Keratinocyte (primary cell): ENCODE measurements around the gene SEMA7A. TPM values are rescaled to one million over a fixed set of nuclear protein-coding genes. Genes with fewer than 3 reads are reported as not detected.

Experiments used
- DNase-seq: peaks from one replicate; pipeline ENCODE4 v3.0.0-alpha.2; 2011; ENCODE audit warnings: low read depth, missing footprints, low spot score
- FAIRE-seq: peaks from 2 replicates; lab custom pipeline; 2011; peaks lifted over from hg19 to GRCh38; lab: Jason Lieb, UNC
- H2AFZ ChIP-seq: 2 replicates; pipeline ENCODE4 v1.6.0; 2012; ENCODE audit warnings: low read length, control low read depth, inconsistent platforms; ENCODE audit not compliant: control insufficient read depth
- H3K27ac ChIP-seq: 2 replicates; pipeline ENCODE4 v1.5.1; 2011; ENCODE audit warnings: low read length; ENCODE audit not compliant: control insufficient read depth, insufficient read depth
- H3K27me3 ChIP-seq: 3 replicates; pipeline ENCODE4 v1.6.0; 2011; ENCODE audit warnings: low read length; ENCODE audit not compliant: control insufficient read depth, insufficient read depth; ENCODE audit errors: extremely low read depth
- H3K36me3 ChIP-seq, 2 experiments: 2 replicates in 1 of 2; 3 replicates in 1 of 2; pipeline ENCODE4 v1.5.1; 2011; ENCODE audit warnings: low read length in 2 of 2, mild to moderate bottlenecking in 1 of 2; ENCODE audit not compliant: control insufficient read depth in 2 of 2, insufficient read depth in 2 of 2; ENCODE audit errors: extremely low read depth in 1 of 2
- H3K4me1 ChIP-seq: 3 replicates; pipeline ENCODE4 v1.5.1; 2011; ENCODE audit warnings: low read length; ENCODE audit not compliant: control insufficient read depth, insufficient read depth; ENCODE audit errors: extremely low read depth
- H3K4me2 ChIP-seq: 3 replicates; pipeline ENCODE4 v1.6.0; 2011; ENCODE audit warnings: low read depth, low read length; ENCODE audit not compliant: control insufficient read depth, insufficient read depth; ENCODE audit errors: extremely low read depth
- H3K4me3 ChIP-seq, 3 experiments: fragments of 200-600 bp in 1 of 3; sonication (generic) in 1 of 3; 2 replicates in 2 of 3; 3 replicates in 1 of 3; pipeline ENCODE4 v1.5.1; 2011 to 2016; ENCODE audit warnings: low read length in 3 of 3, mild to moderate bottlenecking in 3 of 3, control low read depth in 2 of 3, inconsistent platforms in 1 of 3, low read depth in 1 of 3, mixed read lengths in 1 of 3, mixed run types in 1 of 3, moderate library complexity in 1 of 3; ENCODE audit not compliant: control insufficient read depth in 2 of 3, insufficient read depth in 2 of 3; ENCODE audit errors: extremely low read depth in 1 of 3
- H3K79me2 ChIP-seq: 2 replicates; pipeline ENCODE4 v1.6.0; 2012; ENCODE audit warnings: low read length; ENCODE audit not compliant: control insufficient read depth, insufficient read depth
- H3K9ac ChIP-seq: 3 replicates; pipeline ENCODE4 v1.6.0; 2011; ENCODE audit warnings: low read length; ENCODE audit not compliant: control insufficient read depth, insufficient read depth; ENCODE audit errors: extremely low read depth
- H3K9me1 ChIP-seq: 3 replicates; pipeline ENCODE4 v1.6.0; 2011; ENCODE audit warnings: low read length; ENCODE audit not compliant: control insufficient read depth, insufficient read depth; ENCODE audit errors: extremely low read depth
- H3K9me3 ChIP-seq: 2 replicates; pipeline ENCODE4 v1.5.1; 2012; ENCODE audit warnings: low read depth, low read length; ENCODE audit not compliant: control insufficient read depth
- H4K20me1 ChIP-seq: 3 replicates; pipeline ENCODE4 v1.6.0; 2011; ENCODE audit warnings: low read length; ENCODE audit not compliant: control insufficient read depth, insufficient read depth; ENCODE audit errors: extremely low read depth
- CTCF ChIP-seq, 3 experiments: IDR thresholded peaks in 1 of 3; conservative IDR thresholded peaks in 1 of 3; optimal IDR thresholded peaks in 1 of 3; 2 replicates in 2 of 3; 3 replicates in 1 of 3; pipeline versions ENCODE3 to v1.5.1; 2011; ENCODE audit warnings: low read length in 3 of 3, mild to moderate bottlenecking in 3 of 3, moderate library complexity in 2 of 3, control low read depth in 1 of 3, inconsistent platforms in 1 of 3; ENCODE audit not compliant: insufficient read depth in 2 of 3; ENCODE audit errors: extremely low read depth in 1 of 3
- EZH2 ChIP-seq: IDR thresholded peaks from one replicate; pipeline ENCODE4 v1.6.1; 2012; ENCODE audit warnings: inconsistent platforms, mild to moderate bottlenecking, low read length, moderate library complexity
- dilution Hi-C: fragments of 300-500 bp; cut with MboI; formaldehyde crosslinking; loops from one replicate; pipeline ENCODE4 v1.7.0; 2020; ENCODE audit warnings: low sequenced_read_pairs; ENCODE audit not compliant: extremely low pct_ligation_motif_present
- polyA plus RNA-seq, 5 experiments: library from polyadenylated mRNA; depleted of rRNA in 3 of 5; stranded (reverse) in 3 of 5; stranded (forward) in 1 of 5; unstranded in 1 of 5; fragments of >200 nt; gene quantifications; 1 replicate in 1 of 5; 2 replicates in 3 of 5; 3 replicates in 1 of 5; pipeline versions ENCODE4 v1.2.1 to v1.2.3, GENCODE V29; 2011 to 2012; ENCODE audit warnings: missing spikeins in 2 of 5, low read depth in 1 of 5, low replicate concordance in 1 of 5

SEMA7A gene
- polyA plus RNA-seq, 1 donor (not counting 4 experiments of a cell fraction or from before 2014, with no cell fraction given) = 8.0 TPM

- Histone ChIP-seq H3K4me2 (no peak overlapping the region), H3K79me2 (peaks cover 40% of the 10 kb centered on the region), H3K36me3 (peaks cover 53 to 64% of the 10 kb centered on the region in 2 experiments), H3K4me1 (peaks cover 1% of the 10 kb centered on the region), H3K9me3 (no peaks in the 10 kb centered on the region), H3K4me3 (no peak overlapping the region), H3K9me1 (peaks cover 5% of the 10 kb centered on the region), H3K9ac (no peak overlapping the region), H3K27me3 (no peaks in the 10 kb centered on the region), H4K20me1 (peaks cover 2% of the 10 kb centered on the region), H2AFZ (no peak overlapping the region), H3K27ac (no peak overlapping the region)
- FAIRE-seq (no peak), DNase-seq (no peak)
- TF ChIP-seq CTCF (optimal IDR thresholded peaks at IDR 0.05 in 1 of 3, IDR thresholded peaks at IDR 0.05 in 1 of 3, conservative IDR thresholded peaks at IDR 0.05 in 1 of 3; ENCODE audit: extremely low read depth in 1 of 3, insufficient read depth in 2 of 3, low read length in 3 of 3) (no peak), EZH2 (no peak)
- dilution Hi-C loops = no loop called here
These were observed 19.0 kb downstream of the SEMA7A start for GRCh38 chr15:74414603-74415338.

GRCh38 chr15:74414081-74414580 lies 19.6 kb downstream of the SEMA7A start:
- Histone ChIP-seq H3K4me3 (no peak overlapping the region), H3K27me3 (no peaks in the 10 kb centered on the region), H3K36me3 (peaks cover 53 to 64% of the 10 kb centered on the region in 2 experiments), H3K9me1 (peaks cover 5% of the 10 kb centered on the region), H3K4me1 (no peaks in the 10 kb centered on the region), H3K27ac (no peak overlapping the region), H3K9me3 (no peaks in the 10 kb centered on the region), H3K9ac (no peak overlapping the region), H2AFZ (no peak overlapping the region), H4K20me1 (peaks cover 2% of the 10 kb centered on the region), H3K79me2 (peaks cover 34% of the 10 kb centered on the region), H3K4me2 (no peak overlapping the region)
- DNase-seq (no peak), FAIRE-seq (no peak)
- dilution Hi-C loops = no loop called here
- TF ChIP-seq EZH2 (no peak), CTCF (optimal IDR thresholded peaks at IDR 0.05 in 1 of 3, IDR thresholded peaks at IDR 0.05 in 1 of 3, conservative IDR thresholded peaks at IDR 0.05 in 1 of 3; ENCODE audit: extremely low read depth in 1 of 3, insufficient read depth in 2 of 3, low read length in 3 of 3) (no peak)
